ENCODE results near the gene CAP1. TPM values are rescaled to one million over a fixed set of nuclear protein-coding genes. Genes with fewer than 3 reads are reported as not detected.
A peak's percentile ranks its signal among the peaks of the same experiment; 100 is the strongest.

CAP1 gene
- total and polyA plus RNA-seq, 9 of the 15 experiments (the other 6 are each of a cell fraction or from before 2014, with no cell fraction given): 230 to 658 (median 281) TPM

DNA sequence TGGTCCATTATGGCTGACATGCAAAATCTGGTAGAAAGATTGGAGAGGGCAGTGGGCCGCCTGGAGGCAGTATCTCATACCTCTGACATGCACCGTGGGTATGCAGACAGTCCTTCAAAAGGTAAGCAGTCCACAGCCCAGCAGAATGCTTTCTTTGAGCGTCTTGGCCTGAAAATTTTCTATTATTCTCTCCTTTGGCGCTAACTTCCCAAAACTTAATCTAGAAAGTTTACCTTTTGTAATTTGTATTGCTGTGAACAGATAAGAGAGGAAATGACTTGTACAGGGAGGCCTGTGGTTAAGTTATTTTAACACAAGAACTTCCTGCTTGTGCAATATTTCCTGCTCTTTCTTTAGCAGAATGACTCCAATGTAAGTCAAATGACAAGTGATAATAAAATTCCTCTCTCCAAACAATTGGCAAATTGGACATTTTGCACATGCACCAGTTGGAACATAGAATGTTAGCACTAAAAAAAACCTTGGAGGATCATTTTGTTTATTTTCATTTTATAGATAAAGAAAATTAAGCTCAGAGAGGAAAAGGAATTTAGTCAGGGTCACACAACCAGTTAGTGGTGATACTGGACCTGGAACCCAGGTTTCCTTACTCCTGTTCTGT lies 18.9 kb downstream of the CAP1 start (continued):
- TF ChIP-seq ZC3H4 (CRISPR knock-in tag; IDR thresholded peaks at IDR 0.05; ENCODE audit: borderline replicate concordance) (no peak), PHTF2 (CRISPR knock-in tag; IDR thresholded peaks at IDR 0.05) (no peak), ZNF561 (CRISPR knock-in tag; conservative IDR thresholded peaks at IDR 0.05) (no peak), ZFPM2 (CRISPR knock-in tag; IDR thresholded peaks at IDR 0.05) (no peak), ZEB2 (IDR thresholded peaks at IDR 0.05) (peak; percentile 60), POLR2B (IDR thresholded peaks at IDR 0.05; ENCODE audit: low read depth, partially characterized antibody) (no peak), ZNF24 (IDR thresholded peaks at IDR 0.05) (no peak), XRCC5 (IDR thresholded peaks at IDR 0.05; ENCODE audit: low read depth, low read length) (no peak), JUN (IDR thresholded peaks at IDR 0.05; ENCODE audit: borderline replicate concordance, low read depth, low read length) (peak; percentile 49; the same call in 1 of the 2 replicates), JUN (CRISPR knock-in tag; IDR thresholded peaks at IDR 0.05; ENCODE audit: borderline replicate concordance) (no peak), CBFA2T2 (conservative IDR thresholded peaks at IDR 0.05) (peak; percentile 65), NEUROD1 (IDR thresholded peaks at IDR 0.05; ENCODE audit: borderline replicate concordance, low read depth, low read length, partially characterized antibody) (peak; percentile 78)
- TF ChIP-seq, protein P1, sequence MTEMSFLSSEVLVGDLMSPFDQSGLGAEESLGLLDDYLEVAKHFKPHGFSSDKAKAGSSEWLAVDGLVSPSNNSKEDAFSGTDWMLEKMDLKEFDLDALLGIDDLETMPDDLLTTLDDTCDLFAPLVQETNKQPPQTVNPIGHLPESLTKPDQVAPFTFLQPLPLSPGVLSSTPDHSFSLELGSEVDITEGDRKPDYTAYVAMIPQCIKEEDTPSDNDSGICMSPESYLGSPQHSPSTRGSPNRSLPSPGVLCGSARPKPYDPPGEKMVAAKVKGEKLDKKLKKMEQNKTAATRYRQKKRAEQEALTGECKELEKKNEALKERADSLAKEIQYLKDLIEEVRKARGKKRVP (CRISPR knock-in tag; IDR thresholded peaks at IDR 0.05): peak; percentile 58
- TF ChIP-seq, protein P2, sequence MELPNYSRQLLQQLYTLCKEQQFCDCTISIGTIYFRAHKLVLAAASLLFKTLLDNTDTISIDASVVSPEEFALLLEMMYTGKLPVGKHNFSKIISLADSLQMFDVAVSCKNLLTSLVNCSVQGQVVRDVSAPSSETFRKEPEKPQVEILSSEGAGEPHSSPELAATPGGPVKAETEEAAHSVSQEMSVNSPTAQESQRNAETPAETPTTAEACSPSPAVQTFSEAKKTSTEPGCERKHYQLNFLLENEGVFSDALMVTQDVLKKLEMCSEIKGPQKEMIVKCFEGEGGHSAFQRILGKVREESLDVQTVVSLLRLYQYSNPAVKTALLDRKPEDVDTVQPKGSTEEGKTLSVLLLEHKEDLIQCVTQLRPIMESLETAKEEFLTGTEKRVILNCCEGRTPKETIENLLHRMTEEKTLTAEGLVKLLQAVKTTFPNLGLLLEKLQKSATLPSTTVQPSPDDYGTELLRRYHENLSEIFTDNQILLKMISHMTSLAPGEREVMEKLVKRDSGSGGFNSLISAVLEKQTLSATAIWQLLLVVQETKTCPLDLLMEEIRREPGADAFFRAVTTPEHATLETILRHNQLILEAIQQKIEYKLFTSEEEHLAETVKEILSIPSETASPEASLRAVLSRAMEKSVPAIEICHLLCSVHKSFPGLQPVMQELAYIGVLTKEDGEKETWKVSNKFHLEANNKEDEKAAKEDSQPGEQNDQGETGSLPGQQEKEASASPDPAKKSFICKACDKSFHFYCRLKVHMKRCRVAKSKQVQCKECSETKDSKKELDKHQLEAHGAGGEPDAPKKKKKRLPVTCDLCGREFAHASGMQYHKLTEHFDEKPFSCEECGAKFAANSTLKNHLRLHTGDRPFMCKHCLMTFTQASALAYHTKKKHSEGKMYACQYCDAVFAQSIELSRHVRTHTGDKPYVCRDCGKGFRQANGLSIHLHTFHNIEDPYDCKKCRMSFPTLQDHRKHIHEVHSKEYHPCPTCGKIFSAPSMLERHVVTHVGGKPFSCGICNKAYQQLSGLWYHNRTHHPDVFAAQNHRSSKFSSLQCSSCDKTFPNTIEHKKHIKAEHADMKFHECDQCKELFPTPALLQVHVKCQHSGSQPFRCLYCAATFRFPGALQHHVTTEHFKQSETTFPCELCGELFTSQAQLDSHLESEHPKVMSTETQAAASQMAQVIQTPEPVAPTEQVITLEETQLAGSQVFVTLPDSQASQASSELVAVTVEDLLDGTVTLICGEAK (IDR thresholded peaks at IDR 0.05): peak; percentile 34
- TF ChIP-seq, protein P2 (CRISPR knock-in tag; IDR thresholded peaks at IDR 0.05): no peak
- TF ChIP-seq, protein P3, sequence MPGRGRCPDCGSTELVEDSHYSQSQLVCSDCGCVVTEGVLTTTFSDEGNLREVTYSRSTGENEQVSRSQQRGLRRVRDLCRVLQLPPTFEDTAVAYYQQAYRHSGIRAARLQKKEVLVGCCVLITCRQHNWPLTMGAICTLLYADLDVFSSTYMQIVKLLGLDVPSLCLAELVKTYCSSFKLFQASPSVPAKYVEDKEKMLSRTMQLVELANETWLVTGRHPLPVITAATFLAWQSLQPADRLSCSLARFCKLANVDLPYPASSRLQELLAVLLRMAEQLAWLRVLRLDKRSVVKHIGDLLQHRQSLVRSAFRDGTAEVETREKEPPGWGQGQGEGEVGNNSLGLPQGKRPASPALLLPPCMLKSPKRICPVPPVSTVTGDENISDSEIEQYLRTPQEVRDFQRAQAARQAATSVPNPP (IDR thresholded peaks at IDR 0.05; ENCODE audit: borderline replicate concordance, insufficient read depth, insufficient read length): no peak
- TF ChIP-seq, protein P4, sequence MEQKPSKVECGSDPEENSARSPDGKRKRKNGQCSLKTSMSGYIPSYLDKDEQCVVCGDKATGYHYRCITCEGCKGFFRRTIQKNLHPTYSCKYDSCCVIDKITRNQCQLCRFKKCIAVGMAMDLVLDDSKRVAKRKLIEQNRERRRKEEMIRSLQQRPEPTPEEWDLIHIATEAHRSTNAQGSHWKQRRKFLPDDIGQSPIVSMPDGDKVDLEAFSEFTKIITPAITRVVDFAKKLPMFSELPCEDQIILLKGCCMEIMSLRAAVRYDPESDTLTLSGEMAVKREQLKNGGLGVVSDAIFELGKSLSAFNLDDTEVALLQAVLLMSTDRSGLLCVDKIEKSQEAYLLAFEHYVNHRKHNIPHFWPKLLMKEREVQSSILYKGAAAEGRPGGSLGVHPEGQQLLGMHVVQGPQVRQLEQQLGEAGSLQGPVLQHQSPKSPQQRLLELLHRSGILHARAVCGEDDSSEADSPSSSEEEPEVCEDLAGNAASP (IDR thresholded peaks at IDR 0.05): no peak
